ENCODE results near the gene HOXB7. TPM values are rescaled to one million over a fixed set of nuclear protein-coding genes. Genes with fewer than 3 reads are reported as not detected.

HOXB7 gene
- total and polyA plus RNA-seq, 10 of the 15 experiments (the other 5 are each of a cell fraction or from before 2014, with no cell fraction given), result 2.8 to 7.4 (median 4.2) TPM

DNA sequence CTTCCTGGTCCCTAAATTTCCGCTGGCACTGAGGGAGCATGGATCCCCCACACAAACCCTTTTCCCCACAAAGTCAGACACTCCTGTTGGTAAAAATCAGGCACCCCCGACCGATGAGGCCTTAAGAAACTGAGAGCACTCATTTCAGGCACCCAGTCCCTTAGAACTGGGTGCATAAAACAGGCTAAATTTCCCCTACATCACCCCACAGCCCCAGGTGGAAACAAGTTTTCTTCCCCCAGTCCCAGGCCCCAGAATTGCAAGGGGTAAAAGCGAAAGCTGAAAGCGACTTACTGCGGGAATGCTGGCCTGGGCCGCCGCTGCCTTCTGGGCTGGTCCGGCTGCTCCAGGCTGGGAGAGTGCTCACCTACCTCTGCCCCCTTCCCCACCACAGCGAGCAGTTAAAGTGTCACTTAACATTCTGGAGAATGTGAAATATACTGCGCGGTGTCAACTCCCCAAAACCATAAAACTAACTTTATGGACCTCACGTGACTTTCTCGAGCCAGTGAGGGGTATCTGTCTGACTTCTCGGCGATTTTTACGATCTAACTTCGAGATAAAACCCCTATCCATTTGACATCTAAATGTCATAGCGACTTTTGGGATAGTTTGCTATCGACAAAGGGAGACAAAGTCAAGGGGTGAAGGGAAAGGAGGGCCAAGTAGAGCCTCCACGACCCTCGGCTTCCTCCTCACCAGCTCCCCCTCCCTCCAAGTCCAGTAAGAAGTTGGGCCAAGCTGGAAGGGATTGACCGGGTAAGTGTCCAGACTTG is 20.8 kb downstream of the HOXB7 start, which contains the start of gene HOXB3:
HOXB3 (minus strand) TSS at position 411 of the 776 bp plus-strand sequence. CDS start 37,767 bp downstream, outside the sequence.
- Histone ChIP-seq H3K4me1 (ENCODE audit: control insufficient read depth, insufficient read depth, low read length) (no peaks in the 10 kb centered on the region), H3K27me3 (replicated peaks in 1 of 2; ENCODE audit: control insufficient read depth in 2 of 2, insufficient read depth in 2 of 2, low read length in 1 of 2) (peaks cover 0 to 8% of the 10 kb centered on the region in 2 experiments; a peak in 3 of 4 replicates), H4K20me1 (ENCODE audit: control insufficient read depth, insufficient read depth) (no peaks in the 10 kb centered on the region), H3K4me3 (peak within 1 kb of the TSS; percentile 13; the same call in 1 of the 2 replicates), H3K36me3 (ENCODE audit: control insufficient read depth in 2 of 2, insufficient read depth in 2 of 2, low read length in 1 of 2) (no peaks in the 10 kb centered on the region), H3K79me2 (ENCODE audit: control insufficient read depth, insufficient read depth, low read length) (no peaks in the 10 kb centered on the region), H3K9me3 (replicated peaks; ENCODE audit: control insufficient read depth, insufficient read depth, low read length) (no peaks in the 10 kb centered on the region), H2AFZ (ENCODE audit: control insufficient read depth, low read depth, low read length) (no peak within 1 kb of the TSS), H3K4me2 (ENCODE audit: control insufficient read depth, insufficient read depth) (peak within 1 kb of the TSS; percentile 17; the same call in 1 of the 2 replicates), H3K27ac (ENCODE audit: control insufficient read depth, insufficient read depth) (no peak within 1 kb of the TSS), H3K9ac (ENCODE audit: control insufficient read depth, insufficient read depth, low read length) (no peak within 1 kb of the TSS)
- ATAC-seq, result no peak
- CTCF ChIA-PET, result interaction anchor here (0.8 to 4.8 kb wide), 6 partner anchors 11 to 540 kb away, joined by 3 to 113 read pairs (median 4); no protein-coding TSS in a partner anchor
- WGBS (ENCODE audit: insufficient coverage, insufficient replicate concordance, low lambda C conversion rate, missing lambda C conversion rate), result 54% methylated on average over 23 of the region's 23 CpGs
- POLR2A ChIA-PET, result interaction anchor here (0.6 kb wide), 2 partner anchors 503 to 512 kb away, joined by 3 read pairs; no protein-coding TSS in a partner anchor
- TF ChIP-seq DPF2 (IDR thresholded peaks at IDR 0.05), result no peak
- TF ChIP-seq, protein P1, sequence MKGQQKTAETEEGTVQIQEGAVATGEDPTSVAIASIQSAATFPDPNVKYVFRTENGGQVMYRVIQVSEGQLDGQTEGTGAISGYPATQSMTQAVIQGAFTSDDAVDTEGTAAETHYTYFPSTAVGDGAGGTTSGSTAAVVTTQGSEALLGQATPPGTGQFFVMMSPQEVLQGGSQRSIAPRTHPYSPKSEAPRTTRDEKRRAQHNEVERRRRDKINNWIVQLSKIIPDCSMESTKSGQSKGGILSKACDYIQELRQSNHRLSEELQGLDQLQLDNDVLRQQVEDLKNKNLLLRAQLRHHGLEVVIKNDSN (IDR thresholded peaks at IDR 0.05; ENCODE audit: borderline replicate concordance, extremely low read length, insufficient read depth, low read depth, low read length), result peak; percentile 12
- intact Hi-C loops (cut with micrococcal nuclease; ENCODE audit: unreplicated experiment), result no loop called here
- RAD21 ChIA-PET (ENCODE audit: unreplicated experiment), result interaction anchor here (1.0 to 3.4 kb wide), 9 partner anchors 23 to 510 kb away, joined by 3 to 21 read pairs (median 5); no protein-coding TSS in a partner anchor
- in situ Hi-C loops (cut with MboI), result no loop called here
- no peak for FAIRE-seq
- SMC1A ChIA-PET (ENCODE audit: uncharacterized antibody, unreplicated experiment), result interaction anchor here (1.0 to 3.0 kb wide), 3 partner anchors 254 to 324 kb away, joined by 3 to 23 read pairs (median 4); no protein-coding TSS in a partner anchor
- DNase-seq (ENCODE audit: low read depth, low spot score), result no peak
- BruUV-seq (replicated peaks), result no TSS peak

All from GM12878 (cell line).